Stimulated activated CD8-positive, alpha-beta memory T cell treated with anti-CD3 and anti-CD28 coated beads, Interleukin-7, amount 100 ng/mL, for 24 hours (primary cell): ENCODE results near the gene PLEKHA6.

Source experiments
- DNase-seq: peaks from one replicate; pipeline ENCODE4 v3.0.0-alpha.2; 2020; ENCODE audit warnings: low read depth

PLEKHA6 gene

GRCh38 chr1:204262506-204263253 is 97.0 kb downstream of the PLEKHA6 start:
- no peak for DNase-seq

- no peak for DNase-seq
Measured at GRCh38 chr1:204261746-204262505, 97.8 kb downstream of the PLEKHA6 start.

GRCh38 chr1:204261266-204261665 is 98.5 kb downstream of the PLEKHA6 start:
- DNase-seq, result no peak

- no peak for DNase-seq
Measured at GRCh38 chr1:204260601-204261197, 99.0 kb downstream of the PLEKHA6 start.

- DNase-seq, result no peak
Measured at GRCh38 chr1:204259782-204260181, 99.9 kb downstream of the PLEKHA6 start.

GRCh38 chr1:204259196-204259595 is 100.5 kb downstream of the PLEKHA6 start:
- no peak for DNase-seq

GRCh38 chr1:204258213-204259115 is 101.3 kb downstream of the PLEKHA6 start:
- peak; percentile 13 for DNase-seq

- no peak for DNase-seq
Measured at GRCh38 chr1:204257446-204257845, 102.3 kb downstream of the PLEKHA6 start.

GRCh38 chr1:204256531-204256930 is 103.2 kb downstream of the PLEKHA6 start:
- no peak for DNase-seq

GRCh38 chr1:204255966-204256365 is 103.8 kb downstream of the PLEKHA6 start:
- no peak for DNase-seq

- no peak for DNase-seq
Measured at GRCh38 chr1:204255225-204255624, 104.5 kb downstream of the PLEKHA6 start.

- DNase-seq, result no peak
Measured at GRCh38 chr1:204254031-204254661, 105.6 kb downstream of the PLEKHA6 start.

GRCh38 chr1:204251926-204252689 is 107.6 kb downstream of the PLEKHA6 start:
- DNase-seq, result no peak

GRCh38 chr1:204251286-204251685 is 108.4 kb downstream of the PLEKHA6 start:
- no peak for DNase-seq

GRCh38 chr1:204250428-204251030 is 109.2 kb downstream of the PLEKHA6 start:
- DNase-seq, result no peak

- no peak for DNase-seq
Measured at GRCh38 chr1:204249736-204250427, 109.8 kb downstream of the PLEKHA6 start.

GRCh38 chr1:204248954-204249353 is 110.8 kb downstream of the PLEKHA6 start:
- DNase-seq, result no peak

GRCh38 chr1:204246876-204247275 is 112.9 kb downstream of the PLEKHA6 start:
- DNase-seq, result no peak

GRCh38 chr1:204242920-204243319 is 116.8 kb downstream of the PLEKHA6 start:
- DNase-seq, result no peak

- DNase-seq, result no peak
Measured at GRCh38 chr1:204241914-204242313, 117.8 kb downstream of the PLEKHA6 start.
